OCI-LY3 (cell line): ENCODE results near the gene TMC6.

Experiments used
- EZH2phosphoT487 ChIP-seq: fragments of 200-600 bp; shearing (Covaris generic); IDR thresholded peaks from 2 replicates; pipeline ENCODE4 v1.6.1; 2018; ENCODE audit warnings: antibody characterized with exemption, mixed run types, low read depth
- TF ChIP-seq, protein P1 (sequence below): fragments of 200-600, 300-600 bp; sonication (generic); IDR thresholded peaks from 2 replicates; pipeline ENCODE4 v1.5.1; 2014; ENCODE audit warnings: antibody characterized with exemption, low read length, low read depth

DNA sequence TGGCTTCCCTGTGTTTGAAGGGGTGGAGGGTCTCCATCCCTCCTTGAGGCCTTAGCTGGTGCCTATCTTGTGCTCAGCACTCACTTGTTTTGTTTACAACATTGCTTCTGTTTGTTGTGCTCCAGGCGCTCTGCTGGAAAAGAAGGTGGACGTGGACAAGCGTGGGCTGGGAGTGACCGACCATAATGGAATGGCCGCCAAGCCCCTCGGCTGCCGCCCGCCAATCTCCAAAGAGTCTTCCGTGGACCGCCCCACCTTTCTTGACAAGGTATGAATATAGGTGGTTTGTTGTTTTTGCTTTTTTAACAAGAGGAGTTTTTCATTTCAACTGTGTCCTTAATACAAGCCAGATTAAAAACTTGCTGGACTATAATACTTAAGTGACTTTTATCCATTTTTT is 53.5 kb downstream of the TMC6 start:
- TF ChIP-seq, protein P1, sequence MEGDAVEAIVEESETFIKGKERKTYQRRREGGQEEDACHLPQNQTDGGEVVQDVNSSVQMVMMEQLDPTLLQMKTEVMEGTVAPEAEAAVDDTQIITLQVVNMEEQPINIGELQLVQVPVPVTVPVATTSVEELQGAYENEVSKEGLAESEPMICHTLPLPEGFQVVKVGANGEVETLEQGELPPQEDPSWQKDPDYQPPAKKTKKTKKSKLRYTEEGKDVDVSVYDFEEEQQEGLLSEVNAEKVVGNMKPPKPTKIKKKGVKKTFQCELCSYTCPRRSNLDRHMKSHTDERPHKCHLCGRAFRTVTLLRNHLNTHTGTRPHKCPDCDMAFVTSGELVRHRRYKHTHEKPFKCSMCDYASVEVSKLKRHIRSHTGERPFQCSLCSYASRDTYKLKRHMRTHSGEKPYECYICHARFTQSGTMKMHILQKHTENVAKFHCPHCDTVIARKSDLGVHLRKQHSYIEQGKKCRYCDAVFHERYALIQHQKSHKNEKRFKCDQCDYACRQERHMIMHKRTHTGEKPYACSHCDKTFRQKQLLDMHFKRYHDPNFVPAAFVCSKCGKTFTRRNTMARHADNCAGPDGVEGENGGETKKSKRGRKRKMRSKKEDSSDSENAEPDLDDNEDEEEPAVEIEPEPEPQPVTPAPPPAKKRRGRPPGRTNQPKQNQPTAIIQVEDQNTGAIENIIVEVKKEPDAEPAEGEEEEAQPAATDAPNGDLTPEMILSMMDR: no peak
- TF ChIP-seq EZH2phosphoT487: no peak
